Measurements from ENCODE around the gene FBXO33.
A peak's percentile ranks its signal among the peaks of the same experiment; 100 is the strongest.

Gene FBXO33, protein sequence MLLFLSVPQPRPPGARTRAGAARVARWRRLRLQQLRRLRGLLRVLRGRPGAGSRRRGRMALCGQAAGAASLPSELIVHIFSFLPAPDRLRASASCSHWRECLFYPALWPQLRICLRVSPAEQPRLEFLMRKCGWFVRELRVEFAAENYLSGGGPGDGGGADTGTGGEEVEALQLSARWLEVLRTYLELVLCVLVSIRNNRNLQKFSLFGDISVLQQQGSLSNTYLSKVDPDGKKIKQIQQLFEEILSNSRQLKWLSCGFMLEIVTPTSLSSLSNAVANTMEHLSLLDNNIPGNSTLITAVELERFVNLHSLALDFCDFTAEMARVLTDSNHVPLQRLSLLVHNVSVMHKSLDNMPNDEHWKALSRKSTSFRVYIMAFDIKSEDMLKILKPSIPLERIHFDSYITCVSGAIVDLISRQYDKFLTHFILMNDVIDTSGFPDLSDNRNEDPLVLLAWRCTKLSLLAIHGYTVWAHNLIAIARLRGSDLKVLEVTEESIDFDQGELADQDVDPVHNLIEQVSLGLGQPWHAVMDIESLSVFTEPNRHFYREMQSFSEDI

GRCh38 chr14:39432179-39432618, at the start of gene FBXO33:
Gene FBXO33 (minus strand): TSS chr14:39432433. CDS start chr14:39432162, 271 bp downstream.
- DNase-seq (ENCODE audit: low spot score), result peak; percentile 94

DNA sequence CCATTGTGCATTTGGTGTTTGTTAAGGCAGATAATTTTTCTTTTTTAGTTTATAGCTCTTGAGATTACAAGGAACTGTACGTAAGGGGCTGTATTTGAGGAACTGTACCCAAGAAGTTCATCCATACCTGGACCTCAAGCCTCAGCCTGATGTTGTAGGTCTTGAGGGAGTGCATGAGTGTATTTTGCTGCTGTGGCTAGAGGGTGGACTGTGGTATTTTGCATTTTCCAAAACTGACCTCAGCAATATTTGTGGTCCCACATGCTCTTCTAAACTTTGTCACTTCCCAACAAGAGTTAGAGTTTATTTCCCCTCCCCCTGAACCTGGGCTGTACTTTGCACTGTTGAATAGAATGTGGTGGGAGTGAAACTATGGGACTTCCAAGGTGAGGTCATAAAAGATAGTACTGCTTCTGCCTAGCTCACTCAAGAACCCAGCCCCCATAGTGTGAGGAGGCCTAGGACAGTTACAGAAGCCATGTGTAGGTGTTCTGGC, 42.2 kb upstream of the FBXO33 start:
- DNase-seq (ENCODE audit: low spot score), result no peak

DNA sequence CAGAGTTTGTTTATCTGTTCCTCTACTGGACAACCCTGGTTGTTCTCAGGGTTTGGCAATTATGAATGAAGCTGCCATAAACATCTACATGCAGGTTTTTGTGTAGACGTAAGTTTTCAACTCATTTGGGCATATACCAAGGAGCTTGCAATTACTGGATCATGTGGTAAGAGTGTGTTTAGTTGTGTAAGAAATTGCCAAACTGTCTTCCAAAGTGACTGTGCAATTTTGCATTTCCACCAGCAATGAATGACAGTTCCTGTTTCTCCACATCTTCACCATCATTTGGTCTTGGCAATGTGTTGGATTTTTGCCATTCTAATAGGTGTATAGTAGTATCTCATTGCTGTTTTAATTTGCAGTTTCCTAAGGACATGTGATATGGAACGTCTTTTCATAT, 39.8 kb upstream of the FBXO33 start:
- DNase-seq (ENCODE audit: low spot score), result no peak

- DNase-seq (ENCODE audit: low spot score), result peak; percentile 9
These were observed 37.0 kb upstream of the FBXO33 start for GRCh38 chr14:39469094-39469710.

DNA sequence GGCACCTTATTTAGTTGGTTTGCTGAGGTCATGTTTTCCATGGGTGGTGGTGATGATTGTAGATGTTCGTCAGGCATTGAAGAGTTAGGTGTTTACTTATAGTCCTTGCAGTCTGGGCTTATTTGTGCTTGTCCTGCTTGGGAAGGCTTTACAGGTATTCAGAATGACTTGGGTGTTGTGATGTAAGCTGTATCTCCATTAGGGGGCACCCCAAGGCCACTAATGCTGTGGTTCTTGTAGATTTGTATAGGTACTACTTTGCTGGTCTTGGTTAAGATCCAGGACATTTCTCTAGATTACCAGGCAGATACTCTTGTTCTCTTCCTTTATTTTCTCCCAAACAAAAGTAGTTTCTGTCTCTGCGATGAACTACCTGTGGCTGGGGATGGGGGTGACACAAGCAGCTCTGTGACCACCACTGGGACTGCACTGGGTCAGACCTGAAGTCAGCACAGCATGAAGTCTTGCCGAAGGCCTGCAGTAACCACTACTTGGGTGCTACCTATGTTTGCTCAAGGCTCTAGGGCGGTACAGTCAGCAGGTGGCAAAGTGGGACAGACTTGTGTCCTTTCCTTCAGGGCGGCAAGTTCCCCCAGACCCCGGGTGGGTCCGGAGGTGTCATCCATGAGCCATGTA, 35.8 kb upstream of the FBXO33 start:
- DNase-seq (ENCODE audit: low spot score), result peak; percentile 9

GRCh38 chr14:39459795-39460478, 27.7 kb upstream of the FBXO33 start:
- DNase-seq (ENCODE audit: low spot score), result no peak

DNA sequence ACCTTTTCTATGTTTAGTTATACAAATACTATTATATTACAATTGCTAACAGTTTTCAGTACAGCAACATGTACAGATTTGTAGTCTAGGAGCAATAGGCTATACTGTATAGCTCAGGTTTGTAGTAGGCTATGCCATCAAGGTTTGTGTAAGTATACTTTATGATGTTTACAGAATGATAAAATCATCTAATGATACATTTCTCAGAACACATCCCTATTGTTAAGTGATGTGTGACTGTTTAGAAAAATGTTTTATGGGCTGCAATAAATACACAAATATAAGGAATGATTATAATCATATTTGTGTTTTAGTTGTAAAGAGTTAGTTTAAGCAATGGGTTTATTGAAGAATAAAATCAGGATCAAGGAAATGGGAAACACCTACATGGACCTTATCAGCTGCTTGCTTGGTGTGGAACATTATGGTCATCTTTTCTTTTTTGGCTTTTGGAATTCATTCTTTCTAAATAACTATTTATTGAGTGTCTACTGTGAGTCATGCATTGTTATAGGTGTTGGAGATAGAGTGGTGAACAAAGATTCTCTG, 24.5 kb upstream of the FBXO33 start:
- no peak for DNase-seq (ENCODE audit: low spot score)

- DNase-seq (ENCODE audit: low spot score), result no peak
These were observed 22.8 kb upstream of the FBXO33 start for GRCh38 chr14:39454906-39455539.

DNA sequence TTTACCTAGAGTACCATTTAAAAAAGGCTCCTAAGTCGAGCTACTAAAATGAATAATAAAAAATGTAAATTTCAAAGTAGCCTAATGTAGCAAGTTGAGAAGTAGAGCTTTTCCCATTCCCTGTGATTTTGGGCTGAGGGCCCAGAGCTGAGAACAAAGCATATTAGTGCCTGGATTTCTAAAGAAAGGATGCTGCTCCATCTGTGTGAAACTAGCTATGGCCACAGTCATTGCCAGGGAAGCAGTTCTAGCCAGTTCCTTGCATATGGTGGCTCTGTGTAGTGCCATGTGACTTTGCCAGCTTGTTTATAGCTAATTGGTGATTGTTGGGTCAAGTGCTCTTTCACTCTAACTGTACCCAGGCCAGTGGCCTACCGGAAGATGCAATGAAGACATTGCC, 20.4 kb upstream of the FBXO33 start:
- DNase-seq (ENCODE audit: low spot score), result no peak

GRCh38 chr14:39451811-39452210, 19.6 kb upstream of the FBXO33 start:
- no peak for DNase-seq (ENCODE audit: low spot score)

DNA sequence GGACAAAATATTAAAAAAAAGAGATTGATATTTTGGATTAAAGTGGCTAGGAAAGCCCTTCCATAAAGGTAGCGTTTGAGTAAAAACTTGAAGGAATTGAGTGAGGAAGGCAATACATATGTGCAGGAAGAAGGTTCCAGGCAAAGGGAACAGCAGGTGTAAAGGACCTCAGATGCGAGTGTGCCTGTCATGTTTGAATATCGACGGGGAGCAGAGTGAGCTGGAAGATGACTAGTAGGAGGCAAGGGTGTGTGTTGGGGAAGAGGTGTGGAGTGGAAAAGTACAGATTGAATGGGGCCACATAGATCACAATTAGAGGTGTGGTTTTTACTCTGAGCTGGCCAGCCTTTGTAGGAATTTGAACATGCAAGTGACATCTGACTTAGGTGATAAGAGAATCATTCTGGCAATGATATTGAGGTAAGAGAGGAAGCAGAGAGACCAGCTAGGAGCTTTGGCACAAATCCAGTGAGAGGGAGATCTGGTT, 15.0 kb upstream of the FBXO33 start:
- DNase-seq (ENCODE audit: low spot score), result no peak

DNA sequence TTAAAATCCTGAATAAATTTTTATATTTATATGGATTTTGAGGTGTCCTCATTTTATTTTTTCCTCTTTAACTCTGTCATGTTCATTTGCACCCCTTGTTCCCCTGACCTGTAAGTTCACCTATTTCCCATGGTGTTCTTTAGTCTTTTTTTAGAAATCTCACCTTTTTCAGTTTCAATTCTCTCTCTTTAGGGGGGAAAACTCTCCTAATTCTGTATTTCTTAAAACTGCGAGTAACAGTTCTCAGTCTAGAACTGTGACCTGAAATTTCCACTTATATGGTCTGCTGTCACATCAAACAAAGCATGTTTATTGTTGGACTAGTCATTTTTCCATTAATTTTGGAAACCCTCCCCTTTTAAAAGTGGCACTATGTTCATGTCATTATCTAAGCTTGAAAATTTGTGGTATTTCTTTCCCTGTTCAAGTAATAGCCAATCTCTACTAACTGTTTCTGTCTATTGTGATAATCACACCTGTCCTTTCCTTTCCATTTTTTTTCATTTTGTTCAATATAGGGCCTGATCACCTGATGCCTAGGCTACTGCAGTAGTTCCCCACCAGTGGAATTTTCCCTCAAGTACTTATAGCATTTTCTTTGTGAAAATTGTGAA, 14.0 kb upstream of the FBXO33 start:
- no peak for DNase-seq (ENCODE audit: low spot score)

DNA sequence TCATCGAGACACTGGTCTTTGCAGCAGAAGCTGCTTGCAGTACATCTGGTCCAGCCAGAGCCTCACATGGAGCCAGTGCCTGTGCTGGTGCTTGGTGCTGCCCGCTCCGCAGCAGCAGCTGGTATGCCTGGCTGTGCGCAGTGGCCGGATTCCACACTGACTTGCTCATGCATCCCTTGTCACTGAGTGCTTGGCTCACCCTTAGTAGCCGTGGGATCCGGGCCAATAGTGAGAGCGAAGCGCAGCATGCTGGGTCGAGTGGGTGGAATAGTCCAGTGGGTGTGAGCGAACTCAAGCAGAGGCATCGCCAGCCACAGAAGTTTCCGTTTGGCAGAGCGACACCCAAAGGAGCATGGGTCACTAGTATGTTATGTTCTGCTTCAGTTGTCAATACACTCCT, 10.1 kb upstream of the FBXO33 start:
- DNase-seq (ENCODE audit: low spot score), result no peak

GRCh38 chr14:39441805-39442204, 9.6 kb upstream of the FBXO33 start:
- DNase-seq (ENCODE audit: low spot score), result no peak

DNA sequence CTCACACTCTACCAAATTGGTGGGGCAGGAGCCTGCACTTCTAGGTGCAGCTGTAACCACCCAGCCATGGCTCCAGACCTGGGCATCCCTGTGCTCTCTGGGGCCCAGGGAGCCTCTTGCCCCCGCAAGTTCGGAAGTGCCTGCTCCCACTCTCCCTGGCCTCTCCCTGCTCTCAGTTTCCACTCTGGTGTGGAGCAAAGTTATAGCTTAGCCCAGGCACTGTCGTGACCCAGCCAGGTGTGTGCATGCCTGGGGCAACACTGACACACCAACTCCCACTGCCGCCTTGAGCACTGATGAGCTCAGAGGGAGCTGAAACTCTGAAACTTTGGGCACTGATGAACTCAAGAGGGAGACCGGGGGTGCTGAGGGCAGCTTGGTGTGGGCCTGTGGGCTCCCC, 8.7 kb upstream of the FBXO33 start:
- no peak for DNase-seq (ENCODE audit: low spot score)

GRCh38 chr14:39435241-39435640, 3.0 kb upstream of the FBXO33 start:
- no peak for DNase-seq (ENCODE audit: low spot score)

DNA sequence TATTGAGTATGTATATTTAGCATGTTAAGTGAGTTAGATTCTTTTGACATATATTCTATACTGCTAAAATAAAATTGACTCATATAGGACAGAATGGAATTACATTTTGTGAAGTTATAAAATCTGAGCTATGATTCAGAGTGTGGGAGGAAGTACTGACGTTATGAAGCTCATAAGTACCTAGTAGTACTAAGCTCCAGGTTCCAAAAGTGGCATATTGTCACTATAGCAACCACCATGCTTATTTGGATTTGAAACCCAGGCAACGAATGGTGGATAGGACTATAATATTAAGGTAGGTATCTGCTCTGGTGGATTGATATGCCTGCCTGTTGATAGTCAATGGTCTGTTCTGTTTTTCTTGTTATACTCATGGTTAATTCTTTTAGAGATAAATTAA, 2.2 kb upstream of the FBXO33 start:
- DNase-seq (ENCODE audit: low spot score), result no peak

DNA sequence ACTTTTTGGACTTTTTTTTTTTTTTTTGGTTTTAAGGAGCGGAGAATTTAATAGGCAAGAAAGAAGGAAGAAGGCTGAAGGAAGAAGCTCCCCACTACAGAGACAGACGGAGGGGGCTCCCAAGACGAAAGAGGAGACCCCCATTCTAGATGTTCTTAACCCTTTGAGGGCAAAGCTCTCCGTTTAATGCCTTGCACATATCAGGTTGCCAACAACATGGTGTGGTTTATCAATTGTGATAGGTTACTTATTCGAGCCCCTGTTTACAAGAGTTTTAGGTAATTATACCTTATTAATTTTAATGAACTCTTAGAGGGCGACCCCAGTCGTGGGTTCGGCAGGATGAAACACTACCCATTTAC, 1.2 kb upstream of the FBXO33 start:
- DNase-seq (ENCODE audit: low spot score), result no peak

DNA sequence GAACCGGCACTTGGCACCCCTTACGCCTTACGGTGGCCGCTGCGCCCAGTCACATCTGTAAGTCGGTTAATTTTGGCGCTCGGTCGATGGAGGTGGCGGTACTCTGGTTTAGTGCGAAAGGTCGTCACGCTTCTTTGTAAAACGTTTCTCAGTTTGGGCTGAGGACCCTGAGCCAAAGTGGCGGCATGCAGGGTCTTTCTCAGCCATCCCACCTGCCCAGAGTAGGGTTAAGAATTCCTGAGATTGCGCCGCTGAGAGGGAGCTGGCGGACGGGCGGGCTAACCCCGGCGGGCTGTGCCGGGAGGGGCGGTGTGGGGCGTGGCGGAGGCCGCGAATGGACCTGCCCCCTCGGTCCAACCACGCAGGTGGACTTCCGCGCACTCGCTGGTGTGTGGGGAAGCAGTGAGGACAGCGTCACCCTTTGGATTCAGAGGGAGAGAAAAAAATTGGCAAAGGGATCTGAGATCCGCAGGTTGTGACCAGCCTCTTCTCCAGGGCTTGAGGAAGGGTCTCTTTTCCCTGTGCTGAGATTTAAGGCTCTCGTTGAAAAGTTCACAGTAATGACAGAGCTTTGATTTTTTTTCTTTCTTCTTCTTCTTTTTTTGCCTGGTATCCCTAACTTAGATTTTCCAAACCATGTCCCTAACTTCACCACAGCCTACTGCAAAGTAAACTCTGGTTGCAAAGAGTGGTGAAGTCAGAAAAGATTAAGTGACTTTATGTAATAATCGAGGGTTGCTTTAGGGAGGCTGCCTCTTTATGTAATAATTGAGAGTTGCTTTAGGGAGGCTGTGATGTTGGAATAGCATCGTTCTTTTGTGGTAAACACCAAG, 602 bp upstream of the FBXO33 start:
- peak; percentile 86 for DNase-seq (ENCODE audit: low spot score)
